Stimulated activated CD8-positive, alpha-beta memory T cell treated with anti-CD3 and anti-CD28 coated beads, Interleukin-15, amount 100 ng/mL, for 24 hours (primary cell): ENCODE results near the gene CENPVL3.
"Not testable (repeated sequence)": the region's sequence is repeated elsewhere in the genome, so short reads cannot be mapped to it uniquely, and the experiment has no call there.

Source experiments
- DNase-seq: peaks from one replicate; pipeline ENCODE4 v3.0.0-alpha.2; 2020; ENCODE audit warnings: low read depth

Gene CENPVL3

GRCh38 chrX:51618241-51619155 is at the start of gene CENPVL3:
TSS of gene CENPVL3 (minus strand) at chrX:51618912. CDS start at chrX:51618873, 39 bp downstream.
- not testable (repeated sequence) for DNase-seq

GRCh38 chrX:51665981-51666380 is 47.3 kb upstream of the CENPVL3 start:
- no peak for DNase-seq

GRCh38 chrX:51643377-51643776 is 24.7 kb upstream of the CENPVL3 start:
- DNase-seq = no peak

- DNase-seq = no peak
Observed at GRCh38 chrX:51641421-51642021, 22.8 kb upstream of the CENPVL3 start.

GRCh38 chrX:51636511-51636910 is 17.8 kb upstream of the CENPVL3 start:
- DNase-seq = not testable (repeated sequence)

GRCh38 chrX:51614353-51615012 is 4.2 kb downstream of the CENPVL3 start:
- no peak for DNase-seq

GRCh38 chrX:51608766-51609165 is 9.9 kb downstream of the CENPVL3 start:
- DNase-seq = no peak

GRCh38 chrX:51608126-51608525 is 10.6 kb downstream of the CENPVL3 start:
- no peak for DNase-seq

GRCh38 chrX:51606446-51606845 is 12.3 kb downstream of the CENPVL3 start:
- DNase-seq = no peak

GRCh38 chrX:51598899-51599298 is 19.8 kb downstream of the CENPVL3 start:
- DNase-seq = no peak

- no peak for DNase-seq
Observed at GRCh38 chrX:51571874-51572273, 46.8 kb downstream of the CENPVL3 start.

GRCh38 chrX:51569561-51569960 is 49.2 kb downstream of the CENPVL3 start:
- no peak for DNase-seq

GRCh38 chrX:51568586-51568985 is 50.1 kb downstream of the CENPVL3 start:
- DNase-seq = no peak
